ENCODE measurements around the gene SQOR.

DNA sequence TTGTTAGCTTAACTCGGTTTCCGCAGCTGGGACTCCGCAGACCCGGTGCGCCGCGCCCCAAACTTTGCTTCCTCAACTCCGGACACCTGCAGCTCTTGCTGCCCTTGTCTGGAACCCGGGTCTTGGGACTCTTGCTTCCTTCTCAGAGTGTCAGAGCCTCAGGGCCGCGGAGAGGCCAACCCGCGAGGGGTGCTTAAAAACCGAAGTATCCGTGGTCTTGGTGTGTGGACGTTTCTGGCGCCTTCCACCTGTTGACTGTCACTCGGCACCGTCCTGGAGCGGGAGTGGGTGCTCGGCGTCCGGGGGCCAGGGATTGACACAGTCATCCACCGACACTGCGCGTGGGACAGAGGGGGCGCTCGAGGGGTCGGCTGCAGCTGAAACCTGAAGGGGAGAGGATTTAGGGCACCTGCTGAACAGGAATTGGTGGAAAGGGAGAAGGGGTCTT, 386 bp downstream of the SQOR start:
- TF ChIP-seq, protein P1, sequence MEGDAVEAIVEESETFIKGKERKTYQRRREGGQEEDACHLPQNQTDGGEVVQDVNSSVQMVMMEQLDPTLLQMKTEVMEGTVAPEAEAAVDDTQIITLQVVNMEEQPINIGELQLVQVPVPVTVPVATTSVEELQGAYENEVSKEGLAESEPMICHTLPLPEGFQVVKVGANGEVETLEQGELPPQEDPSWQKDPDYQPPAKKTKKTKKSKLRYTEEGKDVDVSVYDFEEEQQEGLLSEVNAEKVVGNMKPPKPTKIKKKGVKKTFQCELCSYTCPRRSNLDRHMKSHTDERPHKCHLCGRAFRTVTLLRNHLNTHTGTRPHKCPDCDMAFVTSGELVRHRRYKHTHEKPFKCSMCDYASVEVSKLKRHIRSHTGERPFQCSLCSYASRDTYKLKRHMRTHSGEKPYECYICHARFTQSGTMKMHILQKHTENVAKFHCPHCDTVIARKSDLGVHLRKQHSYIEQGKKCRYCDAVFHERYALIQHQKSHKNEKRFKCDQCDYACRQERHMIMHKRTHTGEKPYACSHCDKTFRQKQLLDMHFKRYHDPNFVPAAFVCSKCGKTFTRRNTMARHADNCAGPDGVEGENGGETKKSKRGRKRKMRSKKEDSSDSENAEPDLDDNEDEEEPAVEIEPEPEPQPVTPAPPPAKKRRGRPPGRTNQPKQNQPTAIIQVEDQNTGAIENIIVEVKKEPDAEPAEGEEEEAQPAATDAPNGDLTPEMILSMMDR (IDR thresholded peaks at IDR 0.05; ENCODE audit: low read depth, low read length): peak; percentile 55
- no peak for TF ChIP-seq EZH2phosphoT487 (IDR thresholded peaks at IDR 0.05; ENCODE audit: low read depth)

All from OCI-LY3 (cell line).